HG03139 (cell line): Measurements from ENCODE around the gene CRIP2.

ENCODE experiments used
- ATAC-seq: cut with Tn5 transposase; IDR thresholded peaks from one replicate; pipeline ENCODE4 v1.9.1; 2021; ENCODE audit not compliant: unreplicated experiment

Gene CRIP2

DNA sequence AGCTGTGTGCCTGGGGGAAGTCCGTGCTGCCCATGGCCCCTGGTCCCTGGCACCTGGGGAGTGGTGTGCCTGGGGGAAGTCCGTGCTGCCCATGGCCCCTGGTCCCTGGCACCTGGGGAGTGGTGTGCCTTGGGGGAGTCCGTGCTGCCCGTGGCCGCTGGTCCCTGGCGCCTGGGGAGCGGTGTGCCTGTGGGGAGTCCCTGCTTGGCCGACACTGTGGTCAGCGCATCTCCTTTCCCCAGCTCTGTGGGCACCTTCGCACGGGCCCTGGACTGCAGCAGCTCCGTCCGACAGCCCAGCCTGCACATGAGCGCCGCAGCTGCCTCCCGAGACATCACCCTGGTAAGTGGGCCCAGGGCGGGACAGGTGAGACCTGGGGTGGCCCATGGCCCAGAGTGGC lies 14.5 kb upstream of the CRIP2 start:
- no peak for ATAC-seq

- ATAC-seq = no peak
Observed at GRCh38 chr14:105460616-105461015, 14.0 kb upstream of the CRIP2 start.

- no peak for ATAC-seq
Observed at GRCh38 chr14:105461903-105462302, 12.7 kb upstream of the CRIP2 start.

GRCh38 chr14:105464501-105464900 lies 10.1 kb upstream of the CRIP2 start:
- no peak for ATAC-seq

DNA sequence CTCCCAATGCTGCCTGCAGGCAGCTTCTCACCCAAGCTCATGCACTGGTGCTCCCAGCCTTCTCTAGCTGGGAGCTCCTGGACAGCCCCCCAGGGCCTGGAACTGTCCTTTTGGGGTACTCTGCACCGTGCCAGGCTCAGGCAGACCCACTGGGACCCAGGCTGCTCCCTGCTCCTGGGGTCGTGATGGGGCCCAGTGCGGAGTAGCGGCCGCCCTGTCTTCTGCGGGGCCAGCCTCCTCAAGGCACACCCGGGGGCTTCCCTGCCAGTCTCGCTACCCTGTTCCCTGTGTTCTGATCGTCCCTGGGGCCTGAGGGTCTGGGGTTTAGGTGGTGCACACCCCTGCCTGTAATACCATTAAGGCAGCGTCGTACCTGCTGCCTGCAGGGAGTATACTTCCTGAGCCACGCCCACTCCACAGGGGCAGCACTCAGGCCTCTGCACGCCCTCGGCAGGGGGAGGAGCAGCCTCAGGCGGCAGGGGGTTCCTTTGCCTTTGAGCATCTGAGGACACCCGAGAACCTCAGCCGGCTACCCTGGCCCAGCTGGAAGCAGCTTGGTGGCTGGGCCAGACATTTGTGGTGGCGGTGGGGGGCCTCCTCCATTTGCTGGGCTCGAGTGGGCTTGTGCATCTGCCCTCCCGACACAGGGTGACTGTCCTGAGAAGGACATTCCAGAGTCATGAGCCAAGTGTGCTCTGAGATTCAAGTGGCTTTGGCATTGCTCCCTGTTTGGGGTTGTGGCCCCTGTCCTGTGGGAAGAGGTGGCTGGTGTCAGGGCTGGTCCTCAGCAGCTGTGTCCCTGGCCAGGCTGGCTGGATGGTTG lies 9.2 kb upstream of the CRIP2 start:
- no peak for ATAC-seq

GRCh38 chr14:105466531-105467248 lies 7.9 kb upstream of the CRIP2 start:
- ATAC-seq = no peak

- ATAC-seq = no peak
Observed at GRCh38 chr14:105467249-105467941, 7.2 kb upstream of the CRIP2 start.

DNA sequence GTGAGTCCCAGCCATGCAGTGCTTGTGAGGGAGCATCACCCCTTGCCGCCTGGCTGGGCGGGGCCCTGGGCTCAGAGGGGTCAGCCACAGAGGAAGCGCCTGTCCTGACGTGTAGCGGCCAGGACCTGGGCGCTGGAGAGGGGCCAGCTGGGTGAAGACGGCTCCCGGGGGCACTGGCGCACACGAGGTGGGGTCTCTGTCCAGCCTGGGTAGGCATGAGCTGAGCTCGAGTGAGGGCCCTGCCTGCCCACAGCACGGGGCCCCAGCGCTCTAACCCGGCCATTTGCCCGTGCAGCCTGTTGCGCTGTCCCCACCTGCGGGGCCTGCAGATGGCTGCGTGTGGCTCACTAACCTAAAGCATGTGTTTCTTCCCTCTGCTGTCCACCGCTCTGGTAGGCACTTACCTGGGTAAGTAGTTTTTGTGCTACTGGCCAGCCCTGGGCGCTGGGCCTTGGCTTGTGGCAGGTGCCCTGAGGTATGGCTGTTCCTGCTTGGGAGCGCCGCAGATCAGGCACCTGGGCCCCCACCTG lies 6.6 kb upstream of the CRIP2 start:
- no peak for ATAC-seq

DNA sequence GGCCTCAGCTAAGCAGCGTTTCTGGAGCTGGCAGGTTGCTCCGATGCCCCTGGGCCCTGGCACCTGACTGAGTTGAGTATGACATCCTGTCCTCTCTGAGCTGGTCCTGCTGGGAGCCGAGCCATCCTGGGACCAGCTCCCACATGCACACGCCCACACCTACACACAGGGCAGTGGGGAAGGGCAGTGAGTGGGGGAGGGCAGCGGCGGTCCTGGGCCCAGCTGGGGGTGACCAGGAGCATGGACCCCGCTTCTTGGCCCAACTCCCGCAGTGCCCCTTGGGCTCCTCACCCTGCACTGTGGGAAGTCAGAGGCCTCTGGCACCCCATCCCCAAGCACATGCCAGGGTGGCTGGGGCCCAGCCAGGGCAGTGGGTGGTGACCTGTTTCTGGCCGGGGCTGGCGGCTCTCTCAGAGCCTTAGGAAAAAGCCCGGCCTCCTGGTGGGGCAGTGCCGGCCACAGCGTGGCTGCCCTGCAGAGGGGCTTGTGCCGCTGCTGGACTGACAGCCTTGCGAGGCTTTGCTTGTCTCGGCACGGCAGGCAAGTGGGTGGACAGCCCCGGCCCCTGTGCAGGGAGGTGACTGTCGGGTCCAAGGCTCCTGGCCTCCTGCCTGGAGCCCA lies 5.9 kb upstream of the CRIP2 start:
- ATAC-seq = no peak

DNA sequence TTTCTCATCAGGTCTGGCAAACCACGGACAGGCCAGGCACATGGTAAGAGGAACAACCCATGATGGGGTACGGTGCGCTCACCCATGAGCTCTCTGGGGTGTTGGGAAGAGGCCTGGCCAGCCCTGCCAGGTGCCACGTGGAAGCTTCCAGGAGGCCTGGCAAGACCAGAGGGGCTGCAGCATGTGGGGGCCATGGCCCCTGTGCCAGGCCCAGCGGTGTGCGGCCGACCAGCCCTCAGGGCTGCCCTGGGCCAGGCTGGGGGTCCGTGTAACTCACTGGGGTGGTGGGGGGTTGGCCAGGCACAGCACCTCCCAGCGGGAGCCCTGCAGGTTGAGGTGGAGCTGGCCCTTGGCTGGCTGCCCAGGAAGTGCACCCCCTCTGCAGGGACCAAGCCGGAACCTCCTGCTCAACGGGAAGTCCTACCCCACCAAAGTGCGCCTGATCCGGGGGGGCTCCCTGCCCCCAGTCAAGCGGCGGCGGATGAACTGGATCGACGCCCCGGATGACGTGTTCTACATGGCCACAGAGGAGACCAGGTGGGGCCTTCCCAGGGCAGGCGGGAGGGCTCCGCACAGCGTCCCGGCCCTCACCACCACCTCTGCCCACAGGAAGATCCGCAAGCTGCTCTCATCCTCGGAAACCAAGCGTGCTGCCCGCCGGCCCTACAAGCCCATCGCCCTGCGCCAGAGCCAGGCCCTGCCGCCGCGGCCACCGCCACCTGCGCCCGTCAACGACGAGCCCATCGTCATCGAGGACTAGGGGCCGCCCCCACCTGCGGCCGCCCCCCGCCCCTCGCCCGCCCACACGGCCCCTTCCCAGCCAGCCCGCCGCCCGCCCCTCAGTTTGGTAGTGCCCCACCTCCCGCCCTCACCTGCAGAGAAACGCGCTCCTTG lies 4.9 kb upstream of the CRIP2 start:
- no peak for ATAC-seq

DNA sequence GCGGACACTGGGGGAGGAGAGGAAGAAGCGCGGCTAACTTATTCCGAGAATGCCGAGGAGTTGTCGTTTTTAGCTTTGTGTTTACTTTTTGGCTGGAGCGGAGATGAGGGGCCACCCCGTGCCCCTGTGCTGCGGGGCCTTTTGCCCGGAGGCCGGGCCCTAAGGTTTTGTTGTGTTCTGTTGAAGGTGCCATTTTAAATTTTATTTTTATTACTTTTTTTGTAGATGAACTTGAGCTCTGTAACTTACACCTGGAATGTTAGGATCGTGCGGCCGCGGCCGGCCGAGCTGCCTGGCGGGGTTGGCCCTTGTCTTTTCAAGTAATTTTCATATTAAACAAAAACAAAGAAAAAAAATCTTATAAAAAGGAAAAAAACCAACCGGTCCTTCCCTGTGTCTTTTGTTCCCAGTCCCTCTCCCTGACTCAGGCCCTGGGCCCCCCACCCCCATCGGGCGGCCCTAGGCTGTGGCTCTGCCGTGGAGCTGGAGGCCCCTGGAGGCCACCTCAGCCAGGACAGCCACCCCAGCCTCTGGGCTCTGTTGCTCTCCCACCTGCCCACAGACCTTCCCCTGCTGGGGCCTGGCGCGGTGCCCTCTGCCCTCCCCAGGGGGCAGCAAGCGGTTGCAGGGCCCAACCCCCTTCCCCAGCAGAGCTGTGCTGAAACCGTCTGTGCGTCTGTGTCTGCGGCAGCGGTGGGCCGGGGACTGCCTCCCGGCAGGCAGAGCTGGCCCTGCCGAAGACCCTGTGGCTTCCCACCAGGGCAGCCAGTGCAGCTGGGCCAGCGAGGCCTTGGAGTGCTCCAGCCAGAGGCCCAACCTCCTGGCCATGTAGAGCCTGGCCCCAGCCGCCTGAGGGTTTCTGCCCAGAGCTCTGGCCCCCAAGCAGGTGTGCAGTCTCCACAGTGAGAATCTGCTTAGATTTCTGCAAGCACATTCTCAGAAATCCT lies 4.0 kb upstream of the CRIP2 start:
- no peak for ATAC-seq

DNA sequence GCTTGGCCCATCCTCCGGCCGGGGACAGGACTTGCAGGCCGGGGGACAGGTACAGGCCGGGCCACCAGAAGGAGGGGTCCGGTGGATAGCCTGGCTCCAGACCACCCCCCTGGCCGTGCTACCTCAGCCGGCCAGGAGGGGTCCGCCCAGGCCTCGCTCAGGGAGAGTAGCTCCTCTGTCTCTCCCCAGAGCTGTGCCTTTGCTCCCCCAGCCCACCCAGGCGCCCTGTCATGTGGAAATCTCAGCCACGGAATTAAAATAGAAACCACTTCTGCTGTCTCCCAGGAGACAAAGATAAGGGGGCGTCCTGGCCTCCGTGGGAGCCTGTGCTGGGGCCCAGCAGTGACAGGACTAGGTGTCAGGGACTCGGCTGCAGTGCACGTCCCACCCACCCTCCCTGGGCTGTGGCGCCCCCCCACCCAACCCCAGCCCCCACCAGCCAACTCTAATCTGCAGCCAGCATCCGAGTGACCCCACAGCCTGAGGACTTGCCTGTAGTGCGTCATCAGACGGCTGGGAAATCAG lies 3.3 kb upstream of the CRIP2 start:
- ATAC-seq = no peak

DNA sequence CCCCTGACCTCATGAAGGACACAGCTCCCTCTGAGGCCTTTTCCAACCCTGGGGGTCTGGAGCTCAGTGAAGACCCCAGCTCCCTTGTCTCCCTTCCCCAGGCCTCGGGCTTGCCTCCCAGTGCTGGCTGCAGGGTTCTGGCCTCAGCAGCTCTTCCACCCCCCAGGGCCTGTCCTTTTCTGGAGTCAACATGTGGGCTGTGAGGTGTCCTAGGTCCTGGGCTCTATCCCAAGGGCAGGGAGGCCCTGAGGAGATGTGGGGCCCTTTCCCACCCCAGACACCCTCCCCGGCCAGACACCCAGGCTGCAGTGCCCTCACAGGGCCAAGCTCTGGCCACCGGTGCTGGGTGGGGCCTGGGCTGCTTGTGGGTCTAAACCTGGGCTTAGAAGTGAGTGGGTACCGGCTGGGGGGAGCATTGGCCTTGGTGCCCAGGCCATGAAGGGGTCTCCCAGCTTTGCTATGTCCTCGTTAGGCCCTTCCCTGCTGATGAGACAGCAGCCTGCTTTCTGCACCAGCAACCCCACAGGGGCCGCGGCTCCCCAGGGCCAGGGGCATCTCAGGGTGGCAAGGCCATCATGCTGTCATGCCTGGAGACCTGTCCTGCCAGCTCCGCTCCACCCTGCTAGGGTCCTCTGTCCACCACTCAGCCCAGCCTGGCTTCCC lies 2.7 kb upstream of the CRIP2 start:
- ATAC-seq = no peak

- no peak for ATAC-seq
Observed at GRCh38 chr14:105472486-105472991, 2.1 kb upstream of the CRIP2 start.

GRCh38 chr14:105473033-105473676 lies 1.5 kb upstream of the CRIP2 start:
- ATAC-seq = no peak

GRCh38 chr14:105473677-105474482 lies 741 bp upstream of the CRIP2 start:
- ATAC-seq = no peak
